Activated T-cell treated with anti-CD3 and anti-CD28 coated beads for 48 hours (primary cell): ENCODE measurements around the gene CDH8.

ENCODE experiments used
- DNase-seq: peaks from one replicate; pipeline ENCODE4 v3.0.0-alpha.2; 2020; ENCODE audit warnings: low read depth

Gene CDH8

DNA sequence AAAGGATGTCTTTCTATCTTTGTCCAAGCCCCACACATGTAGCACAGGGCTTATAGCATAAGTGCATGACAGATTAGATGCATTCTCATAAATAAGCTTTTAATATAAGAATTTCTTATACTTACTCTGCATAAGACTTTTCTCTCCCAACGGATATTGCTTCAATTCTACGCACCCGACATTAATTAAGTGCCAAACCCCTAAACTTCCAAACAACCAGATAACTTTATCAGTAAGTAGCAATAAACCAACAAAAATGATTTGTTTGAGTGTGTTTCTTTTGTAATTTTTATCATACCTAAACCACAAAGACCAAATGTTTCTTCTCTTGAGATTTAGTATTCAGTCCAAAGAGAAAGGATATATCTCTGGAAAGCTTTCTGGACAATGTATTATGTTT is 391.5 kb downstream of the CDH8 start:
- DNase-seq: no peak

DNA sequence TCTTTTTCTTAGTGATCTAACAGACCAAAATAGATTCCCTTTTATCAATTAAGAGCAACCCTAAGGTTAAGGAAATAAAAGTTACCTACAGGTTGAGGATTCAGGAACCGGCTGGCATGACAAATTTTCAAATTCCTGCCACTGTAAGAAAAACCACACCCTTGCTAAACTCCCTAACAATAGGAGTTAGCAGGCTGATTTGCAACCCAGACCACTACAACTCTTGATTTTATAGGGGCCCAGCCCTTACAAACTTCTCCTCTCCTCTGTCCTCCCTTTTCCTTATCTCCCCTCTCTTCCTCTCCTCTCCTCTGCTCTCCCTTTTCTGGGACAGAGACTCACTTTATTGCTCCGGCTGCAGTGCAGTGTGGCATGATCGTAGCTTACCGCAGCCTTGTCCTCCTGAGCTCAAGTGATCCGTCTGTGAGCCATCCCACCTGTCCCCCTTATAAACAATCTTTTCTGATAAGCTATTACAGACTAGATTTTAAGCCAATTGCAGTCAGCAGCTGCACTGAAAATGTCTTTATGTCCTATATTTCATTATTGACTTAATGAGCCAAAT is 418.9 kb downstream of the CDH8 start:
- DNase-seq: no peak

DNA sequence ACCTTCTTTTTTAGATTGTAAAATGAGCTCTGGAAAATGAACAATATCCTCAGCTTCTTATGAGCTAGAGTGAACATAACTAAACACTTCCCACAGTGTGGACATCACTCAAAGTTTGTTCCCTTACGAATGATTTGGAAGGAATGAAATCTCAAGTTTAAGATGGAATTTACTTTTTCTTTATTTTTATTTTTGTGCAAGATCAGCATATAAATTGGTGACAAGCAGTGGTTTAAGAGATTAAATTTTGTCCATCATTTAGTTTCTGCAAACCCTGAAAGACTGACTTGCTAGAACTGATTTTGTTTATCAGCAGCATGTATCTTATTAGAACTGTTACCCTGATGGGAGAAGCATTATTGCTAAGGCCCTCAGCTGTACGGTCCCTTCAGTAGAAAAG is 420.1 kb downstream of the CDH8 start:
- no peak for DNase-seq

DNA sequence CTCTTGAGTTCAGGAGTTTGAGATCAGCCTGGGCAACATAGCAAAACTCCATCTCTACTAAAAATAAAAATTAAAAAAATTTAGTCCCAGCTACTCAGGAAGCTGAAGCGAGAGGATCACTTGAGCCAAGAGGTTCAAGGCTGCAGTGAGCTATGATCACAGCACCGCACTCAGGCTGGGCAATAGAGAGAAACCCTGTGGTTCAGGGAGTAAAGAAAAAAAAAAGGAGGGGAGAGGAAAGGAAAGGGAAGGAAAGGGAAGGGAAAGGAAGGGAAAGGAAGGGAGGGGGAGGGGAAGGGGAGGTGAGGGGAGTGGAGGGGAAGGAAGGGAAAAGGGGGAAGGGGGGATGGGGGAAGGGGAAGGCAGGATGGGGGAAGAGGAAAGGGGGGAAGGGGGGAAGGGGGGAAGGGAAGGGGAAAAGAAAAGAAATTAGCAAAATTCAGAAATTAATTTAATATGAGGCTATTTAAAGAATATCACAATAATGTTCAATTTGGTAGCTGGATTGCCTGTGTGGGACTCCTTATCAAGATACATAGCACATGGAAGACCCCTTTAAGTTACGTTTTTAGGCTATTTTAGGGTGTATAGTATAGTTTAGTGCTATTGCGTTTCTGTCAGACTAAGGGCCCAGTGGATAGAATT is 424.3 kb downstream of the CDH8 start:
- DNase-seq: no peak

DNA sequence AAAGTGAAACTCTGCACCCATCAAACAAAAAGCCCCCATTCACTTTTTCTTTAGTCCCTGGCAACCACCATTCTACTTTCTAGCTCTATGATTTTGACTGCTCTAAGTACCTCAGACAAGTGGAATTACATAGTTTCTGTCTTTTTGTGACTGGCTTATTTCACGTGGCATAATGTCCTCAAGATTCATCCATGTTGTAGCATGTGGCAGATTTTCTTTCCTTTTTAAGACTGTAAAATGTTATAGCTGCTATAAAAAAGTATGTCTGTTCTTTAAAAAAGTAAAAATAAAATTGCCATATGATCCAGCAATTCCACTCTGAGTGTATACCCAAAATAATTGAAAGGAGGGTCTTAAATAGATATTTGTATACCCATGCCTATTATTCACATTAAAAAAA is 429.7 kb downstream of the CDH8 start:
- no peak for DNase-seq
